ENCODE measurements around the gene INS.

- TF ChIP-seq CTCF (IDR thresholded peaks at IDR 0.05; ENCODE audit: insufficient read depth, low read length, poor library complexity, severe bottlenecking), result no peak
- no peak for TF ChIP-seq EZH2phosphoT487 (conservative IDR thresholded peaks at IDR 0.05; ENCODE audit: low read length)
These were observed 37.8 kb upstream of the INS start for GRCh38 chr11:2198621-2199365.

Data from SU-DHL-6 (cell line).